Gastrocnemius medialis (tissue), 4 donors: Measurements from ENCODE around the gene ATF2. TPM values are rescaled to one million over a fixed set of nuclear protein-coding genes. Genes with fewer than 3 reads are reported as not detected.

Source experiments
- ATAC-seq, 2 donors: fragments of 150-250 bp; one replicate each; pipeline ENCODE4 v1.9.1; 2016
- DNase-seq, 2 donors: peaks; one replicate each; pipeline ENCODE4 v3.0.0-alpha.2; 2019
- H3K27ac ChIP-seq, 4 donors: fragments of 200-600 bp; sonication (generic); 1 replicate in 1 of 4; 2 replicates in 3 of 4; pipeline ENCODE4 v1.5.1; 2016 to 2018; ENCODE audit warnings: mild to moderate bottlenecking in 2 of 4, moderate library complexity in 1 of 4
- H3K27me3 ChIP-seq, 3 donors: fragments of 200-600 bp; sonication (generic) in 2 of 3; 1 replicate in 1 of 3; 2 replicates in 2 of 3; pipeline versions ENCODE4 v1.5.1 to v1.6.0; 2016 to 2019; ENCODE audit warnings: mild to moderate bottlenecking in 1 of 3, moderate library complexity in 1 of 3
- H3K36me3 ChIP-seq, 2 donors: fragments of 200-600 bp; sonication (generic) in 1 of 2; one replicate each; pipeline ENCODE4 v1.5.1; 2017 to 2018
- H3K4me1 ChIP-seq, 2 donors: fragments of 200-600 bp; sonication (generic) in 1 of 2; one replicate each; pipeline ENCODE4 v1.5.1; 2016 to 2017; ENCODE audit warnings: mild to moderate bottlenecking in 2 of 2
- H3K4me3 ChIP-seq, 4 donors: fragments of 200-600 bp; sonication (generic) in 3 of 4; 1 replicate in 1 of 4; 2 replicates in 3 of 4; pipeline ENCODE4 v1.5.1; 2016 to 2019; ENCODE audit warnings: mild to moderate bottlenecking in 2 of 4
- H3K9me3 ChIP-seq, 3 donors: fragments of 200-600 bp; sonication (generic) in 2 of 3; 1 replicate in 1 of 3; 2 replicates in 2 of 3; pipeline ENCODE4 v1.5.1; 2016 to 2019
- CTCF ChIP-seq, 5 experiments: fragments of 450-650 bp in 3 of 5; fragments of 200-600 bp in 2 of 5; sonication (generic) in 2 of 5; IDR thresholded peaks in 4 of 5; conservative IDR thresholded peaks in 1 of 5; 1 replicate in 4 of 5; 2 replicates in 1 of 5; pipeline ENCODE4 v1.5.1; 2016 to 2019; ENCODE audit warnings: antibody characterized with exemption in 5 of 5, mild to moderate bottlenecking in 3 of 5, moderate library complexity in 3 of 5
- POLR2A ChIP-seq, 2 donors: fragments of 450-650 bp; IDR thresholded peaks; one replicate each; pipeline ENCODE4 v1.6.1; 2017; ENCODE audit warnings: antibody characterized with exemption in 2 of 2, mild to moderate bottlenecking in 2 of 2, moderate library complexity in 2 of 2
- in situ Hi-C, 4 donors: fragments of 200-750 bp; cut with MboI; loops; one replicate each; pipeline versions ENCODE4 v1.15.0 to v1.8.0; 2017; ENCODE audit warnings: low sequenced_read_pairs in 4 of 4
- intact Hi-C: fragments of 100-400 bp; cut with DNase I; formaldehyde crosslinking; loops from one replicate; pipeline ENCODE4 v1.15.1; 2023; ENCODE audit warnings: low total_unique reads
- total RNA-seq, 4 donors: library from RNA; depleted of rRNA; stranded (reverse); fragments of >200 nt; gene quantifications; one replicate each; pipeline versions ENCODE4 v1.1.0 to v1.2.3, GENCODE V29; 2016

ATF2 gene
- total RNA-seq, 4 donors from 2014 or later, result 19.5 to 28.1 (median 20.9) TPM

GRCh38 chr2:175049661-175050060 is 118.3 kb downstream of the ATF2 start:
- no peak overlapping the region for H3K4me3 ChIP-seq
- no peaks in the 10 kb centered on the region for H3K36me3 ChIP-seq
- ATAC-seq (no peak), DNase-seq (no peak)
- H3K27ac ChIP-seq, result no peak overlapping the region
- in situ Hi-C loops (no loop called here), intact Hi-C loops (no loop called here)
- no peaks in the 10 kb centered on the region for H3K4me1 ChIP-seq
- no peaks in the 10 kb centered on the region for H3K9me3 ChIP-seq
- no peaks in the 10 kb centered on the region for H3K27me3 ChIP-seq
- TF ChIP-seq POLR2A (IDR thresholded peaks at IDR 0.05) (no peak), CTCF (IDR thresholded peaks at IDR 0.05 in 4 of 5, conservative IDR thresholded peaks at IDR 0.05 in 1 of 5) (no peak)

- no peak for DNase-seq
- H3K4me3 ChIP-seq, result no peak overlapping the region
- no peak for ATAC-seq
- TF ChIP-seq POLR2A (IDR thresholded peaks at IDR 0.05) (no peak), CTCF (IDR thresholded peaks at IDR 0.05 in 4 of 5, conservative IDR thresholded peaks at IDR 0.05 in 1 of 5) (no peak)
- H3K27ac ChIP-seq, result no peak overlapping the region
- in situ Hi-C loops (no loop called here), intact Hi-C loops (no loop called here)
- no peaks in the 10 kb centered on the region for H3K4me1 ChIP-seq
- no peaks in the 10 kb centered on the region for H3K27me3 ChIP-seq
- H3K9me3 ChIP-seq, result no peaks in the 10 kb centered on the region
- H3K36me3 ChIP-seq, result no peaks in the 10 kb centered on the region
These were observed 119.7 kb downstream of the ATF2 start for GRCh38 chr2:175048275-175048674.

- Histone ChIP-seq H3K27me3 (no peaks in the 10 kb centered on the region), H3K9me3 (no peaks in the 10 kb centered on the region), H3K36me3 (no peaks in the 10 kb centered on the region), H3K4me1 (no peaks in the 10 kb centered on the region), H3K4me3 (no peak overlapping the region), H3K27ac (no peak overlapping the region)
- ATAC-seq (no peak), DNase-seq (no peak)
- TF ChIP-seq POLR2A (IDR thresholded peaks at IDR 0.05) (no peak), CTCF (IDR thresholded peaks at IDR 0.05 in 4 of 5, conservative IDR thresholded peaks at IDR 0.05 in 1 of 5) (no peak)
- in situ Hi-C loops (no loop called here), intact Hi-C loops (no loop called here)
These were observed 128.5 kb downstream of the ATF2 start for GRCh38 chr2:175039490-175039889.

- Histone ChIP-seq H3K36me3 (no peaks in the 10 kb centered on the region), H3K27ac (no peak overlapping the region), H3K27me3 (no peaks in the 10 kb centered on the region), H3K4me1 (no peaks in the 10 kb centered on the region), H3K9me3 (no peaks in the 10 kb centered on the region), H3K4me3 (no peak overlapping the region)
- TF ChIP-seq POLR2A (IDR thresholded peaks at IDR 0.05) (no peak), CTCF (IDR thresholded peaks at IDR 0.05 in 4 of 5, conservative IDR thresholded peaks at IDR 0.05 in 1 of 5) (no peak)
- intact Hi-C loops (no loop called here), in situ Hi-C loops (no loop called here)
- ATAC-seq, result no peak
- no peak for DNase-seq
These were observed 129.0 kb downstream of the ATF2 start for GRCh38 chr2:175039031-175039430.

GRCh38 chr2:175037941-175038340 is 130.1 kb downstream of the ATF2 start:
- no peaks in the 10 kb centered on the region for H3K36me3 ChIP-seq
- ATAC-seq (no peak), DNase-seq (no peak)
- TF ChIP-seq CTCF (IDR thresholded peaks at IDR 0.05 in 4 of 5, conservative IDR thresholded peaks at IDR 0.05 in 1 of 5) (no peak), POLR2A (IDR thresholded peaks at IDR 0.05) (no peak)
- no peaks in the 10 kb centered on the region for H3K27me3 ChIP-seq
- no peak overlapping the region for H3K4me3 ChIP-seq
- in situ Hi-C loops (no loop called here), intact Hi-C loops (no loop called here)
- H3K9me3 ChIP-seq, result no peaks in the 10 kb centered on the region
- H3K4me1 ChIP-seq, result no peaks in the 10 kb centered on the region
- H3K27ac ChIP-seq, result no peak overlapping the region
